ENCODE data around the gene PCGF6.

PCGF6 gene

DNA sequence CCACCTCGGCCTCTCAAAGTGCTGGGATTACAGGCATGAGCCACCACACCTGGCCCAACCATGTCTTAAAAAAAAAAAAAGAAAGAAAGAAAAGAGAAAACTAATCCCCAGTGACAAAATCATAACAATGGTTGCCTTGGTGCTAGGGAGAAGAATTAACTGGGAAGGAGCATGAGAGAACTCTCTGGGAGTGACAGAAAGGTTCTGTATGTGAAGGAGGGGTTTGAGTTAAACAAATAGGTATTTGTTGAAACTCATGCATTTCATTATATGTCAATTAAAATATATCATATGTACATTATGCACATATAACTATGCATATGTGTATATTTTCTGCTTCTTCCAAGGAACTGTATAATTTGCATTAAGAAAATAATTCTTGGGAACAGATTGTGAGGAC, 40.7 kb downstream of the PCGF6 start:
- no peak for TF ChIP-seq CTCF (conservative IDR thresholded peaks at IDR 0.05)
- H3K27ac ChIP-seq: no peak overlapping the region

DNA sequence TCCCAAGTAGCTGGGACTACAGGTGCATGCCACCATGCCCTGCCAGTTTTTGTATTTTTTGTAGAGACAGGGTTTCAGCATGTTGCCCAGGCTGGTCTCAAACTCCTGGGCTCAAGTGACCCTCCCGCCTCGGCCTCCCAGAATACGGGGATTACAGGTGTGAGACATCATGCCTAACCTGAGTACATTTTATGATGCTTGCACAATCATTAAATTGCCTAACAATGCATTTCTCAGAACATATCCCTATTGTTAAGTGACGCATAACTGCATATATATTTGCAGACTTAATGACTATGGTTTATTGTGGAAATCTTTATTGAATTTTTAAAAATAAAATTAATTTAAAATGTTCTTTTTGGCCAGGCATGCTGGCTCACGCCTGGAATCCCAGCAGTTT, 43.3 kb downstream of the PCGF6 start:
- no peak for TF ChIP-seq CTCF (conservative IDR thresholded peaks at IDR 0.05)
- no peak overlapping the region for H3K27ac ChIP-seq

GRCh38 chr10:103295374-103296015, 55.4 kb downstream of the PCGF6 start:
- H3K27ac ChIP-seq: no peak overlapping the region
- no peak for TF ChIP-seq CTCF (conservative IDR thresholded peaks at IDR 0.05)

DNA sequence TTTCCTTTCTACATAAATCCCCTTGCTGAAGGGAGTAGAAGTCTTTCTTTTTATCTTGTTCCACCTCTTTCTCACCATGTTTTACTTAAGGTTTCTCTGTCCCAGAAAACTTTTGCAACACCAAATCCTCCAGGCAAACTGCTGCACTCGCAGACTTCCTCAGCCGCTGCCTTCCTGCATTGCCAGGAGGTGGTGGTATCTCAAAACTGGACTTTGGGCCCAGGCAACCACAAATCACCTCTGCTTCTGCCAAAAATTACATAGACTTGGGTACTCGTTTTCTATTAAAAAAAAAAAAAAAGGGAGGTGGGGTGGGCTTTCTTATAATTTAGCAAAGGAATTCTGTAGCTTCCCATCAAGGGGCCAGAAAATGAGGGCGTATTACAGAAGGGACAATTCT, 59.4 kb downstream of the PCGF6 start:
- H3K27ac ChIP-seq: no peak overlapping the region
- no peak for TF ChIP-seq CTCF (conservative IDR thresholded peaks at IDR 0.05)

GRCh38 chr10:103287992-103288391, 62.9 kb downstream of the PCGF6 start:
- H3K27ac ChIP-seq: no peak overlapping the region

GRCh38 chr10:103284170-103284569, 66.8 kb downstream of the PCGF6 start:
- TF ChIP-seq CTCF (conservative IDR thresholded peaks at IDR 0.05): no peak

More at GRCh38 chr10:103287992-103288391, 62.9 kb downstream of the PCGF6 start:
- no peak for TF ChIP-seq CTCF (conservative IDR thresholded peaks at IDR 0.05)

GRCh38 chr10:103282961-103283360, 68.0 kb downstream of the PCGF6 start:
- peak overlapping the region; percentile 78; the same call in 1 of the 2 replicates for H3K27ac ChIP-seq
- no peak for TF ChIP-seq CTCF (conservative IDR thresholded peaks at IDR 0.05)

More at GRCh38 chr10:103284170-103284569, 66.8 kb downstream of the PCGF6 start:
- no peak overlapping the region for H3K27ac ChIP-seq
